Body of pancreas (tissue), 4 donors: ENCODE data around the gene TGFBR3. TPM values are rescaled to one million over a fixed set of nuclear protein-coding genes. Genes with fewer than 3 reads are reported as not detected.

Source experiments
- ATAC-seq: fragments of 150-250 bp; one replicate; pipeline ENCODE4 v1.9.1; 2016
- DNase-seq, 4 donors: peaks; one replicate each; pipeline ENCODE4 v3.0.0-alpha.2; 2019
- H3K27ac ChIP-seq, 4 donors: fragments of 200-600 bp; sonication (generic); 1 replicate in 3 of 4; 2 replicates in 1 of 4; pipeline versions ENCODE4 v1.5.1 to v1.6.1; 2016 to 2019; ENCODE audit warnings: mild to moderate bottlenecking in 1 of 4, mixed read lengths in 1 of 4, moderate library complexity in 1 of 4
- H3K27me3 ChIP-seq, 2 donors: fragments of 200-600 bp; sonication (generic); one replicate each; pipeline ENCODE4 v1.6.0; 2016; ENCODE audit warnings: mild to moderate bottlenecking in 1 of 2
- H3K36me3 ChIP-seq, 2 donors: fragments of 200-600 bp; sonication (generic); replicated peaks in 1 of 2; 2 replicates each; pipeline ENCODE4 v1.5.1; 2016; ENCODE audit warnings: low read depth in 2 of 2; ENCODE audit not compliant: insufficient read depth in 1 of 2
- H3K4me1 ChIP-seq: fragments of 200-600 bp; sonication (generic); one replicate; pipeline ENCODE4 v1.6.0; 2016
- H3K4me3 ChIP-seq, 2 donors: fragments of 200-600 bp; sonication (generic); 1 replicate in 1 of 2; 2 replicates in 1 of 2; pipeline ENCODE4 v1.5.1; 2016 to 2019
- H3K9me3 ChIP-seq, 3 donors: fragments of 200-600 bp; sonication (generic); 1 replicate in 2 of 3; 2 replicates in 1 of 3; pipeline ENCODE4 v1.5.1; 2016
- POLR2A ChIP-seq, 3 donors: fragments of 450-650 bp; IDR thresholded peaks; one replicate each; pipeline ENCODE4 v1.6.1; 2016; ENCODE audit warnings: antibody characterized with exemption in 3 of 3, mild to moderate bottlenecking in 2 of 3
- WGBS, 2 donors: methylation state at CpG; one replicate each; pipeline ENCODE4 v1.1.5; 2017; 5-methylcytosine and 5-hydroxymethylcytosine counted together
- intact Hi-C: fragments of 100-400 bp; cut with DNase I; formaldehyde crosslinking; loops from one replicate; pipeline ENCODE4 v1.15.1; 2023
- total RNA-seq, 2 donors: library from RNA; depleted of rRNA; stranded (reverse); fragments of >200 nt; gene quantifications; one replicate each; pipeline ENCODE4 v1.1.0, GENCODE V29; 2016
- TF ChIP-seq, protein P1 (sequence below), 7 experiments: fragments of 450-650 bp in 4 of 7; fragments of 200-600 bp in 3 of 7; sonication (generic) in 3 of 7; IDR thresholded peaks; one replicate each; pipeline ENCODE4 v1.5.1; 2016 to 2019; ENCODE audit warnings: antibody characterized with exemption in 7 of 7

Gene TGFBR3
- total RNA-seq, 2 donors from 2014 or later = 52.4 to 63.6 TPM

GRCh38 chr1:91676030-91676429 is 209.9 kb downstream of the TGFBR3 start:
- DNase-seq (no peak), ATAC-seq (no peak)
- intact Hi-C loops = no loop called here
- Histone ChIP-seq H3K27me3 (no peaks in the 10 kb centered on the region), H3K4me3 (no peak overlapping the region), H3K27ac (no peak overlapping the region), H3K36me3 (no peaks in the 10 kb centered on the region), H3K9me3 (no peaks in the 10 kb centered on the region), H3K4me1 (no peaks in the 10 kb centered on the region)
- 91 to 94% methylated on average over 2 of the region's 2 CpGs for WGBS, 2 donors
- TF ChIP-seq, protein P1, sequence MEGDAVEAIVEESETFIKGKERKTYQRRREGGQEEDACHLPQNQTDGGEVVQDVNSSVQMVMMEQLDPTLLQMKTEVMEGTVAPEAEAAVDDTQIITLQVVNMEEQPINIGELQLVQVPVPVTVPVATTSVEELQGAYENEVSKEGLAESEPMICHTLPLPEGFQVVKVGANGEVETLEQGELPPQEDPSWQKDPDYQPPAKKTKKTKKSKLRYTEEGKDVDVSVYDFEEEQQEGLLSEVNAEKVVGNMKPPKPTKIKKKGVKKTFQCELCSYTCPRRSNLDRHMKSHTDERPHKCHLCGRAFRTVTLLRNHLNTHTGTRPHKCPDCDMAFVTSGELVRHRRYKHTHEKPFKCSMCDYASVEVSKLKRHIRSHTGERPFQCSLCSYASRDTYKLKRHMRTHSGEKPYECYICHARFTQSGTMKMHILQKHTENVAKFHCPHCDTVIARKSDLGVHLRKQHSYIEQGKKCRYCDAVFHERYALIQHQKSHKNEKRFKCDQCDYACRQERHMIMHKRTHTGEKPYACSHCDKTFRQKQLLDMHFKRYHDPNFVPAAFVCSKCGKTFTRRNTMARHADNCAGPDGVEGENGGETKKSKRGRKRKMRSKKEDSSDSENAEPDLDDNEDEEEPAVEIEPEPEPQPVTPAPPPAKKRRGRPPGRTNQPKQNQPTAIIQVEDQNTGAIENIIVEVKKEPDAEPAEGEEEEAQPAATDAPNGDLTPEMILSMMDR (IDR thresholded peaks at IDR 0.05) = no peak
- TF ChIP-seq POLR2A (IDR thresholded peaks at IDR 0.05) = no peak

DNA sequence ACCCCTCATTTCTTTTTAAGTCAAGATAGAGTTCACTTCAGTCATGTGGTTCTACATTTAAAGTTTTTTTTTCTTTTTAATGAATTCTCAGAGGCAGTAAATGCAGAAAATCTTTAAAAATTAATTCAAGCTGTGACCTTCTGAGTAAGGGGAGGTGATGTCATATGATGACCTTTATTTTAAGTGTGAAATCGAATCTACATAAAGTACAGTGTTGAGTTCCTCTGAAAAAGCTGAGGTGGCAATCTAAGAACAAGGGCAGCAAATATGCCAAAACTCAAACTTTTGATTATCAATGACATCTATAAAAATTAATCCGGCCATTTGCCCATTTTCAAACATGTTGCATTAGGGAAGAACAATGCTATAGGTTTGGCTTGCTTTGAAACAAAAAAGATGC is 211.8 kb downstream of the TGFBR3 start:
- TF ChIP-seq, protein P1 (IDR thresholded peaks at IDR 0.05) = no peak
- TF ChIP-seq POLR2A (IDR thresholded peaks at IDR 0.05) = no peak
- 72 to 81% methylated on average over 2 of the region's 2 CpGs for WGBS, 2 donors
- no peaks in the 10 kb centered on the region for H3K9me3 ChIP-seq
- no peaks in the 10 kb centered on the region for H3K27me3 ChIP-seq
- DNase-seq = no peak
- no peak overlapping the region for H3K27ac ChIP-seq
- no peaks in the 10 kb centered on the region for H3K36me3 ChIP-seq
- intact Hi-C loops = no loop called here
- no peaks in the 10 kb centered on the region for H3K4me1 ChIP-seq
- H3K4me3 ChIP-seq = no peak overlapping the region
- ATAC-seq = no peak

- no peak for TF ChIP-seq POLR2A (IDR thresholded peaks at IDR 0.05)
- TF ChIP-seq, protein P1 (IDR thresholded peaks at IDR 0.05) = no peak
- H3K27me3 ChIP-seq = no peaks in the 10 kb centered on the region
- H3K36me3 ChIP-seq = no peaks in the 10 kb centered on the region
- no peak for ATAC-seq
- H3K9me3 ChIP-seq = no peaks in the 10 kb centered on the region
- H3K4me3 ChIP-seq = no peak overlapping the region
- WGBS, 2 donors = 74 to 92% methylated on average over 3 of the region's 3 CpGs
- intact Hi-C loops = no loop called here
- H3K4me1 ChIP-seq = no peaks in the 10 kb centered on the region
- DNase-seq = no peak
- H3K27ac ChIP-seq = no peak overlapping the region
Measured at GRCh38 chr1:91673613-91674012, 212.3 kb downstream of the TGFBR3 start.

- no peaks in the 10 kb centered on the region for H3K27me3 ChIP-seq
- intact Hi-C loops = no loop called here
- no peaks in the 10 kb centered on the region for H3K9me3 ChIP-seq
- no peak overlapping the region for H3K4me3 ChIP-seq
- TF ChIP-seq, protein P1 (IDR thresholded peaks at IDR 0.05) = no peak
- no peak for TF ChIP-seq POLR2A (IDR thresholded peaks at IDR 0.05)
- DNase-seq (no peak), ATAC-seq (no peak)
- no peaks in the 10 kb centered on the region for H3K4me1 ChIP-seq
- 95 to 96% methylated on average over 4 of the region's 4 CpGs for WGBS, 2 donors
- no peak overlapping the region for H3K27ac ChIP-seq
- no peaks in the 10 kb centered on the region for H3K36me3 ChIP-seq
Measured at GRCh38 chr1:91672601-91673161, 213.3 kb downstream of the TGFBR3 start.

DNA sequence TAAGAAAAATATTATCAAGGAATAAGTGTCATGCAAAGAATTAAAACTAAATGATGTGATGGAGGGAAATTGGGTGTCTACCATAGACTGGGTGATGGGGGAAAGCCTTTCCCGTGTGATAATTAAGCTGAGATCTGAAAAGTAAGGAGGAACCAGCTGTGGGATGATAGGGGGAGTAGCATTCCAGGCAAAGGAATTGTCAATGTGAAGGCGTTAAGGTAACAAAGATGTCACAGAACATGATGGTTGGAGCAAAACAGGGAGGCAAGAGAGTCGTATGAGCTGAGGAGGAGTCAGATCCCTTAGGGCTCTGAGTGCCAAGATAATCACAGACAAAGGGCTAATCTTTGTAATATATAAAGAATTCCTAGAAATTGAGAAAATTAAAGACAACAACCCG is 215.2 kb downstream of the TGFBR3 start:
- WGBS, 2 donors = 83 to 89% methylated on average over 4 of the region's 4 CpGs
- TF ChIP-seq POLR2A (IDR thresholded peaks at IDR 0.05) = no peak
- TF ChIP-seq, protein P1 (IDR thresholded peaks at IDR 0.05) = no peak
- intact Hi-C loops = no loop called here
- Histone ChIP-seq H3K27me3 (no peaks in the 10 kb centered on the region), H3K4me3 (no peak overlapping the region), H3K36me3 (no peaks in the 10 kb centered on the region), H3K4me1 (no peaks in the 10 kb centered on the region), H3K9me3 (no peaks in the 10 kb centered on the region), H3K27ac (no peak overlapping the region)
- DNase-seq = no peak
- no peak for ATAC-seq
